ENCODE results near the gene COX6B2. TPM values are rescaled to one million over a fixed set of nuclear protein-coding genes. Genes with fewer than 3 reads are reported as not detected.
"Not testable (repeated sequence)": the region's sequence is repeated elsewhere in the genome, so short reads cannot be mapped to it uniquely, and the experiment has no call there.

Gene COX6B2, protein sequence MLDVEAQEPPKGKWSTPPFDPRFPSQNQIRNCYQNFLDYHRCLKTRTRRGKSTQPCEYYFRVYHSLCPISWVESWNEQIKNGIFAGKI
- 0.10 TPM in 1 of 2 replicates, not detected in the other for total RNA-seq (2014; rRNA removed; shearing (Covaris generic); ENCODE audit: low replicate concordance)

DNA sequence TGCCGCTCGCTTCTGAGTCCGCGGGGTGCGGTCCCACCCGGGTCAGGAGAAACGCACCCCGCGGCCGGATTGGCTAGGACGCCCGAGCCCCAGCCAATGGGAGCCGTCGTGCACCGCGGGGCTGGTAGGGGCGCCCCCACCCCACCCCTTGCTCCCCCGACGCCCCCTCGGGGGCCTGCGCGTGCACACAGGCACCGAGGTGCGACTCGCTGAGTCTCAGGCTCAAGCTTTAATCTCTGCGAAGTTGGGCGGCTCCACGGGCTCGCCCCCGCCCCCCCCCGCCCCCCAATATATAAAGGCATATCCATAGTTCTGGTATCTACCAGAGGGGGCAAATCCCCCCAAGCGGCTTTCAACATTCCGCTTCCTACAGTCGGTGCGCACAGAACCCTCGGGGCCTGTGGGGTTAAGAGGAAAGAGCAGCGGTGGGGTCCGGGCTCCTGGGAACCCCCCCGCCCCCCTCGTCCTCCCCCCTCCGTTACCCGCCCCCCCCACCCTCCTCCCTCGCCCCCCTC lies at the start of gene COX6B2:
TSS of gene COX6B2 (minus strand) at position 22 of the 515 bp plus-strand sequence. CDS start 198 bp downstream, outside the sequence.
- in situ Hi-C loops (cut with HindIII; ENCODE audit: low pct_unique_long_range_greater_than_20kb, low sequenced_read_pairs) = no loop called here
- no peak for DNase-seq (ENCODE audit: low read depth)

DNA sequence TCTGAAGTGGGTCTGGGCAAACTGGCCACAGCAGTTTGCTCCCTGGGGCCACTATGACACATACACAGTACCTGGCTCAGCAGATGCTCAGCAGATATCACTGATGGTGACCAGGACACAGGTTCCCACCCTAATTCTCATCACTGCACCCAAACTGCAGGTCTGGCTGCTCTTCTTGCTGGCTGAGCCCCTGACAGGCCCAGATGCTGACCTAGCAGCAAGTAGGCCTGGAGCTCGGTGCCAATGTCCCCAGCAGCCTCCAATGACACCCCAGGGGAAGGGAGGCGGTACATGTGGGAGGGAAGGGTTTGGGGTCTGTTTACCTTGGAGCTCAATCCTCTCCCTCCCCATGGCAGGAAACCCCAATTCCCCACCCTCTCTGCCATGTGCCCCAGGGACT lies 48.0 kb upstream of the COX6B2 start:
- no peak for DNase-seq (ENCODE audit: low read depth)
- in situ Hi-C loops (cut with HindIII; ENCODE audit: low pct_unique_long_range_greater_than_20kb, low sequenced_read_pairs) = no loop called here

DNA sequence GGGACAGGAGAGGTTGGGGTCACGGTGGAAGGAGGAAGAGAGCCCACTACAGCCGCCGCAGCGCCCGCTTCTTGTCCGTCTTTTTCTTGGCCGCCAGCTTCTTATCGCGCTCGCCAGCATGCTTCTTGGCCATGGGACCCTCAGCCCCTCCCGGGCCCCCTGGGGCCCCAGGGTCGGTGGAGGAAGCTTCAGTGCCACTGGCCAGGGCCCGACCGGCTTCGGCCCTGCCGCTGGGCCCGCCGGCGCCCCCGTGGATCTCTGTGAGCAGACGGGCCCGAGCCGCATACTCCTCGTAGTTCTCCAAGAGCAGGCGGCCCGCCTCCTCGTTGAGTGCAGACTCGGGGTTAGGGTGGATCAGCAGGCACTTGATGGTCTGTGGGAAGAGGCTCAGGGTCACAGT lies 46.9 kb upstream of the COX6B2 start:
- DNase-seq (ENCODE audit: low read depth); in situ Hi-C loops (cut with HindIII; ENCODE audit: low pct_unique_long_range_greater_than_20kb, low sequenced_read_pairs): not testable (repeated sequence)

DNA sequence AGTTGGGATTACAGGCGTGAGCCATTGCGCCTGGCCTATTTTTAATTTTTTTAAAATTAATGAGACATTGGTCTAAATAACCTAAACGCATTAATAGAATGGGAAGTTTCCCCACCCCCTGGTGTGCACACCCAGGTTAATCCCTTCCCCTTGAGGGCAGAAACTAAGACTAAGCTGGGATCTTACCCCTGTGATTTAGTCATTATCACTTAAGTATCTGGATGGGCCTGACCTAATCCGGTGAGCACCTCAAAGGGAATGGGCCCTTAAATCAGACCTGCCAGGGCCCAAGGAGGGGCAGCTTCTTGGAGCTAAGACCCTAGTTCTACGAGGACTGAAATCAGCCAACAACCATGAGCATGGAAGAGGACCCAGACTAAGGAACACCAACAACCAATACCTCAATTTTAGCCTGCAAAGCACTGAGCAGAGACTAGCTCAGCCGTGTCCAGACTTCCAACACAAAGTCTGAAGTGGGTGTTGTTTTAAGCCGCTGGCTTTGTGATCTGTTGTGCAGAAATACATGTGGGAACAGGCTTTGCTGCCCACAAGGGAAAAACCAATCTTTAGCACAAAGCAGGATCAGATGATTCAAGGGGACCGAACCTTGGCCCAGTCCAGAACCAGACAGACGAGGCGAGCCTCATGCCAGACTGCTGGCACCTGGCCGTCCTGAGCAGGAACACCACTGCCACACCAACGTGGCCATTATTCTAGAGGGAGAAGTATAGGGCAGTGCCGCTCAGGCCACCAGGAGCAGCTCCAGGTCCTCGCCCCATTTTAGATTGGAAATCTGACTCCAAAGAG lies 46.0 kb upstream of the COX6B2 start:
- in situ Hi-C loops (cut with HindIII; ENCODE audit: low pct_unique_long_range_greater_than_20kb, low sequenced_read_pairs) = no loop called here
- DNase-seq (ENCODE audit: low read depth) = no peak

DNA sequence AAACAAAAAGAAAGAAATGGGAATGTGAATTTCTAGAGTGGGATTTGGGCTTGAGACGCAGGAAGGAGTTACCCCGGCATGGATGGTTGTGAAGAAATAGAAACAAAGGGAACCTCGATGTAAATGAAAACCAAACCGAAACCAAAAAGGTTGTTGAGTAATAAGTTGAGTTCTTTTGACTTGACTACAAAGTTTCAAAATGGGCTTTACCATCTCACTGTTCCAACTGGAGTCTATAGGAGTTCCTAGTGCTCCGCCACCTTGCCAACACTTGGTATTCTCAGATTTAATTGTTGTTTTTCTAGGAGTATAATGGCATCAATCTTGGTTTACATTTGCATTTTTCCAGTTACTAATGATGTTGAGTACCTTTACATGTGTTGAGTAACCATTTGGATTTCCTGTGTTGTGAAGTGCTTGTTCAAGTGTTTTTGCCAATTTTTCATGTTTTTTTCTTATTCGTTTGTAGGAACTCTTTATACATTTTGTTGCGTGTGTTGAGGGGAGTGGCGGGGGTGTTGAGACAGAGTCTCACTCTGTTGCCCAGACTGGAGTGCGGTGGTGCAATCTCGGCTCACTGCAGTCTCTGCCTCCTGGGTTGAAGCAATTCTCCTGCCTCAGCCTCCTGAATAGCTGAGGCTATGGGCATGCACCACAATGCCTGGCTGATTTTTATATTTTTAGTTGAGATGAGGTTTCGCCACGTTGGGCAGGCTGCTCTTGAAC lies 43.8 kb upstream of the COX6B2 start:
- in situ Hi-C loops (cut with HindIII; ENCODE audit: low pct_unique_long_range_greater_than_20kb, low sequenced_read_pairs) = no loop called here
- no peak for DNase-seq (ENCODE audit: low read depth)

DNA sequence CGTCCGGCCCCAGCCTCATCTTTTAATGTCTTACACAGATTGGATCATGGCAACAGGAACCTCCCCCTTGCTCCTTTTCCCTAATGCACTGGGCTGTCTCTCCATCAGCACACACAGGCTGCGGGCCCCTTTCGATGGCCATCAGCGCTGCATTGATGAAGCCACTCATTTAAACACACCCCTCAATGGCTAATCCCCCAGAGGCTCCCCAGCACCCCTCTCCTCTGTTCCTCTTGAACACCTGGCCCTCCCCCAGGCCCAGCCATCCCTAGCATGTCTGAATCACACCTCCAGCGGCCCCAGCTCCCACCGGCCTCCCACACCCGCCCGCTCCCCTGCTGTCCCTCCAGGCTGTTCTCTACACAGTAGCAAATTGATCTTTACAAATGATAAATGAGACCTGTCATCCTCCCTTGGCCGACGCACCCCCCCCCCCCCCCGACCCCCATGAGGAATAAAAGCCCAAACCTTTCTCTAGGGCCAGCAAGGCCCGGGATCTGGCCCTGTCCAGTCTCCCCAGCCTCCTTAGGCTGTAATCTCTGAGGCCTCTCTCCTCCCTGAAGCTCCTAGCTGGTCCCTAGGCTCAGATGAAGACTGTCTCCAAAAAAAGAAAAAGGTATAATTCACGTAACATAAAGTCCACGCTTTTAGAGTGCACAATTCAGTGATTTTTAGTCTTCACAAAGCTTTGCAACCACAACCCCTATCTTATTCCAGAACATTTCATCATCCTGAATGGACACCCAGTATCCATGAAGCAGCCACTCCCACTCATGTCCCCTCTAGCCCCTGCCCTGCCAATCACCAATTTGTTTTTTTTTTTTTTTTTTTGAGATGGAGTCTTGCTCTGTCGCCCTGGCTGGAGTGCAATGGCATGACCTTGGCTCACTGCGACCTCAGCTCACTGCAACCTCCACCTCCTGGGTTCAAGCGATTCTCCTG lies 38.6 kb upstream of the COX6B2 start:
- DNase-seq (ENCODE audit: low read depth) = no peak
- in situ Hi-C loops (cut with HindIII; ENCODE audit: low pct_unique_long_range_greater_than_20kb, low sequenced_read_pairs) = no loop called here

DNA sequence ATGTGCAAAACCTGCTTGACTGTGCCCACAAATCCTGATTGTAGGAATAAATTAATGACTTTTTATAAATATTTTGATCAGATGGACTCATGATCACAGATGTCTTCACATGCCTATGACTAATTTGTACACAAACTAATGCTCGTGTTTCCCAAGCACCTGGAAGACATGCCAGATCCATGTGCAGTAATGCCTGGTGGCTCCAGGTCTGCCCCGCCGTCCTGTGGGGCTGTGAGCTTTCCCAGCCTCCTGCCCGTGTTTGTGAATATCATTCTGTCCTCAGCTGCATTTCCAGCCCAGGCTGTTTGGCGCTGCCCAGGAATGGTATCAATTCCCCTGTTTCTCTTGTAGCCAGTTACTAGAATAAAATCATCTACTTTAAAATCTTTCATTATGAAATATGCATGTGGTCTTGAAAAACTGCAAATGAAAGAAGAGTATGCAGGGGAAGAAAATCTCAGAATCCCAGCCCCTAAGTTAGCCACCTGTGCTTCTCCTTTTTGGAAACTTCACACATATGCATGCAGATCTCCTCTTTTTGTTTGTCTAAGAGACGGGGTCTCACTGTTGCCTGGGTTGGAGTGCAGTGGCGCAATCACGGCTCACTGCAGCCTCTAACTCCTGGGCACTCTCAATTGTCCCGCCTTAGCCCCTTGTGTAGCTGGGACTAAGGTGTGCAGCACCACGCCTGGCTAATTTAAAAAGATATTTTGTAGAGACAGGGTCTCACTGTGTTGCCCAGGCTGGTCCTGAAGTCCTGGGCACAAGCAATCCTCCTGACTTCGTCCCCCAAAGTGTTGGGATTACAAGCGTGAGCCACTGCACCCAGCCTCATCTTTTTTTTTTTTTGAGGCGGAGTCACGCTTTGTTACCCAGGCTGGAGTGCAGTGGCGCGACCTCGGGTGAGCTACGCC lies 37.4 kb upstream of the COX6B2 start:
- in situ Hi-C loops (cut with HindIII; ENCODE audit: low pct_unique_long_range_greater_than_20kb, low sequenced_read_pairs) = no loop called here
- no peak for DNase-seq (ENCODE audit: low read depth)

DNA sequence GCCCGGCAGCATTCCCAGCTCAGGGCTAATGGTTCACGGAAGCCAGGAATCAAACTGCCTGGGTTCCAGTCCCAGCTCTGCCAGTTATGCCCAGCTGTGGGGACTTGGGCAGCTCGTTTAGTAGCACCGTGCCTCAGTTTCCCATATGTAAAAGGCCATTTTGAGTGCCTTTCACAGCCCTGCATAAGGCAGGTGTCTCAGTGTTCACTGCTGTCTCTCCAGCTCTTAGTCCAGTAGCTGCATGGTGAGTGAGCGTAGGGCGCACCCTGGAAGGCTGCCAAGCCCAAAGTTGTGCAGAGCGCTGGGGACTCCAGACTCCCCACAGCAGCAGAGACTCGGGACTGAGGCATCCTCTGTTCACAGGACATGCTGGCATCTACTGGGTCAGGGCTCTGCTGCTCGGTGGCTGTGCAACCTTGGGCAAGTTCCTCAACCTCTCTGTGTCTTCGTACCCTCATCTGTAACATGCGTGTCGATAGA lies 36.7 kb upstream of the COX6B2 start:
- in situ Hi-C loops (cut with HindIII; ENCODE audit: low pct_unique_long_range_greater_than_20kb, low sequenced_read_pairs) = no loop called here

DNA sequence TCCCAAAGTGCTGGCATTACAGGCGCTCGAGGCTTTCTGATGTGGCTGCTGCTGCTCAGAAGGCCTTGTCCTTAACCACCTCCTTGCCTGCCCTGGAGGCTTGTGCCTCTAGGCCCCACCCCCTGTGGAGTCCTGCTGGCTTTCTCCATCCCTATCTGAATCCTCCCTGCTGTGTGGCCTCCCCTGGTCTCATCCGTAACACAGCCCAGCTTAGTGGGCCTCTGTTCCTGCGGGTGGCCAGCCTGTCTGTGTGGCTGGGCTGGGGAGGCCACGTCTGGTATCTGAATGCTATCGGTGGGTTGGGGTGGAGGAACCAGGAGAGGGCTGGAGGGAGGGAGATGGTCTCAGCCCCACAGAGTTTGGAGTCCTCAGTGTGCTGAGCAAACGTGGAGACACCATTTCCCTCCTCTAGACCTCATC lies 36.0 kb upstream of the COX6B2 start:
- no peak for DNase-seq (ENCODE audit: low read depth)
- in situ Hi-C loops (cut with HindIII; ENCODE audit: low pct_unique_long_range_greater_than_20kb, low sequenced_read_pairs) = no loop called here

More for the DNA sequence above, 36.7 kb upstream of the COX6B2 start:
- no peak for DNase-seq (ENCODE audit: low read depth)

DNA sequence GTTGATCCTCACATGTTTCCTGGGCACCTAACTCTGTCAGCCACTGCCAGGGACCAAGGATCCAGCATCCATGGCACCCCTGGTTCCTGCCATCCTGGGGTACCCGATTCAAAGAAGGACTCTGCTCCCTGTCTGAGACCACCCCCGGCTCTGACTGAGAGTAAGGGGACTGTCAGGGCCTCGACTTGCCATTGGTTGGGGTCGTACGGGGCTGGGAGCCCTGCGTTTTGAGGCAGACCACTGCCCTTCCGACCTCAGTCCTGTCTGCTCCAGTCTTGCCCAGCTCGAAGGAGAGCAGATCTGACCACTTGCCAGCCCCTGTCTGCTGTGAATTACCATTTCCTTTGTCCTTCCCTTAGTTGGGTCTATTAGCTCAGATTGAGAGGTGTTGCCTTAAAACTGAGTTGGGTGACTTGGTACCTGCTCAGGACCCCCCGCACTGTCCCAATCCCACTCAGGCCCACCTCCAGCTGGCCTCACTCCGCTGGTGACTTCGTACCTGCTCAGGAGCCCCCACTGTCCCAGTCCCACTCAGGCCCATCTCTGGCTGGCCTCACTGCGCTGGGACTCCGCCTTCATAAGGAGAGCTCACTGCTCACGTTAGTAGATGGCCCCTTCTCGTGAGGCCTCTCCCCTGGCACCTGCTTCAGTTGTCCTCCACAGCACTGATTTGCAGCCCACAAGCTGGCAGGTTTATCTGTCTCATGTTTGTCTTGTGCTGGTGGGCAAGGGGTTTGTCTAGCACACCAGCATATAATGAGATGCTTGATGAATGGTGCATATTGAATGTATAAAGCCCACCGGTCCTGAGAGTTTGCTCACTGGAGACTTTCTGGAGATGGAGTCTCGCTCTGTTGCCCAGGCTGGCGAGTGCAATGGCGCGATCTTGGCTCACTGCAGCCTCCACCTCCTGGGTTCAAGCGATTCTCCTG lies 35.1 kb upstream of the COX6B2 start:
- no peak for DNase-seq (ENCODE audit: low read depth)
- in situ Hi-C loops (cut with HindIII; ENCODE audit: low pct_unique_long_range_greater_than_20kb, low sequenced_read_pairs) = no loop called here

DNA sequence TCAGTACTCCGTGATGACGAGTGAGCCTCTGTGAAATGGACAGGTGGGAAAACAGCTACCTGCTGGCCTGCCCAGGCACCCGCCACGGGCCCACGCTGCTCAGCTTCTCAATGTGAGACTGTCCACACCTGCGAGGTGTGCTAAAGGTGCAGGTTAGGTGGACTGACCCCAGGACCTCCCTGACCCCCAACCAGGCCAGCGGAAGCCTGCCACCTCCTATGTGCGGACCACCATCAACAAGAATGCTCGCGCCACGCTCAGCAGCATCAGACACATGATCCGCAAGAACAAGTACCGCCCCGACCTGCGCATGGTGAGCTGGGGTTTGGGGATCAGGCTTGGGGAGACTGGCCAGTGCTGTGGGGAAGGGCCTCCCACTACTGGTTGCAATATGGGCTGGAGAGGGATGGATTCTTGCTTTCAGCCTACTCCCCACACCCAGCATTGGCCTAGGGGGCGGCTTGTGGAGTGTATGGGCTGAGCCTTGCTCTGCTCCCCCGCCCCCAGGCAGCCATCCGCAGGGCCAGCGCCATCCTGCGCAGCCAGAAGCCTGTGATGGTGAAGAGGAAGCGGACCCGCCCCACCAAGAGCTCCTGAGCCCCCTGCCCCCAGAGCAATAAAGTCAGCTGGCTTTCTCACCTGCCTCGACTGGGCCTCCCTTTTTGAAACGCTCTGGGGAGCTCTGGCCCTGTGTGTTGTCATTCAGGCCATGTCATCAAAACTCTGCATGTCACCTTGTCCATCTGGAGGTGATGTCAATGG lies 33.4 kb upstream of the COX6B2 start:
- in situ Hi-C loops (cut with HindIII; ENCODE audit: low pct_unique_long_range_greater_than_20kb, low sequenced_read_pairs) = no loop called here
- no peak for DNase-seq (ENCODE audit: low read depth)

DNA sequence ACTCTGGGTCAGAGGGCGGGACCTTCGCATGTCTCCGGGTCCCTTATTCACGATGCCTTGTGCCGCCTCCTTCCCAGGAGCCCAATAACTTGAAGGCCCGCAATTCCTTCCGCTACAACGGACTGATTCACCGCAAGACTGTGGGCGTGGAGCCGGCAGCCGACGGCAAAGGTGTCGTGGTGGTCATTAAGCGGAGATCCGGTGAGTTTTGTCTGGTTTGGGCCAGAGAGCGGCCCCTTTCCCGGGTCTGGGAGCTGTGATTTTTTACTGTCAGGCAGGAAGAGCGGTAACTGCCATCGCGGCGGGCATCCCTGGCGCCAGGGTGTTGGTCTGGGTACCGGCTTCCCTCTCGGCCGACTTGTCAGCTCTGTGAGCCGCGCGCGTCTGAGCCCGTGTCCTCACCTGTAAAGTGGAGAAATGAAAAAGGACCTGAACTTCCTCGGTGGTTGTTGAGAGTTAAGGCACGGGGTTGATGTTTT lies 32.0 kb upstream of the COX6B2 start:
- in situ Hi-C loops (cut with HindIII; ENCODE audit: low pct_unique_long_range_greater_than_20kb, low sequenced_read_pairs) = no loop called here
- DNase-seq (ENCODE audit: low read depth) = no peak

DNA sequence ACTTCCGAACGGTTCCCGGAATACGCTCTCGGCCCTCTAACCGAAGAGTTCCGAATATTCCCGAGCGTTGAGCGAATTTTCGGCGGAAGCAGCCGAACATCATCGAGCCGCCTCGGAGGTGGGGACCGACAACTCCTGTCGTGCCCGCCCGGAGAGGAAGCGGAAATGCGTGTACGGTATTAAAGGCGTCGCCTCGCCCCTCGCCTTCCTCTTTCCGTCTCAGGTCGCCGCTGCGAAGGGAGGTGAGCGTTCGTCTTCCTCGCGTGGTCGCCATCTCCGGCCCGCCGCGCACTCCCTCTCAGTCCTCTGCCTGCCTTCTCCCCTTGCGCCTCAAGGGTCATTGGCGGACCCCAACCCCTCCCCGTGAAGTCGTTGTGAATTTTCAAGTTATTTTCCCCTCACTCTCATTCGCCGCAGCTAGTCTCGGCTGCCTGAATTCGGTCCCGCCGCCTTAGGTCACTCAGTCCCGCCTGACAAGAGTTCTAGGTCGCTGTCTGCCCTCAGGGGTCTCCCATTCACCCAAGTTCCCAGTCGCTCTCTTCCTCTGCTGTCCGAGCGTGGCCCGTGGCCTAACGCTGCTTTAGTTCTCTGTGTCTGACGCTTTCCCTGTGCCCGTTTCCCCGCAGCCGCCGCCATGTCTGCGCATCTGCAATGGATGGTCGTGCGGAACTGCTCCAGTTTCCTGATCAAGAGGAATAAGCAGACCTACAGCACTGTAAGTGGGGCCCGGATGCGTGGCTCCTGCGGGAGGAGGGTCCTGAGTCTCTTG lies 31.4 kb upstream of the COX6B2 start, which contains the start of gene RPL28:
TSS of gene RPL28 (plus strand) at position 209 of the 769 bp plus-strand sequence. CDS start at position 635, 426 bp downstream.
- DNase-seq (ENCODE audit: low read depth) = peak; percentile 99
- in situ Hi-C loops (cut with HindIII; ENCODE audit: low pct_unique_long_range_greater_than_20kb, low sequenced_read_pairs) = no loop called here

DNA sequence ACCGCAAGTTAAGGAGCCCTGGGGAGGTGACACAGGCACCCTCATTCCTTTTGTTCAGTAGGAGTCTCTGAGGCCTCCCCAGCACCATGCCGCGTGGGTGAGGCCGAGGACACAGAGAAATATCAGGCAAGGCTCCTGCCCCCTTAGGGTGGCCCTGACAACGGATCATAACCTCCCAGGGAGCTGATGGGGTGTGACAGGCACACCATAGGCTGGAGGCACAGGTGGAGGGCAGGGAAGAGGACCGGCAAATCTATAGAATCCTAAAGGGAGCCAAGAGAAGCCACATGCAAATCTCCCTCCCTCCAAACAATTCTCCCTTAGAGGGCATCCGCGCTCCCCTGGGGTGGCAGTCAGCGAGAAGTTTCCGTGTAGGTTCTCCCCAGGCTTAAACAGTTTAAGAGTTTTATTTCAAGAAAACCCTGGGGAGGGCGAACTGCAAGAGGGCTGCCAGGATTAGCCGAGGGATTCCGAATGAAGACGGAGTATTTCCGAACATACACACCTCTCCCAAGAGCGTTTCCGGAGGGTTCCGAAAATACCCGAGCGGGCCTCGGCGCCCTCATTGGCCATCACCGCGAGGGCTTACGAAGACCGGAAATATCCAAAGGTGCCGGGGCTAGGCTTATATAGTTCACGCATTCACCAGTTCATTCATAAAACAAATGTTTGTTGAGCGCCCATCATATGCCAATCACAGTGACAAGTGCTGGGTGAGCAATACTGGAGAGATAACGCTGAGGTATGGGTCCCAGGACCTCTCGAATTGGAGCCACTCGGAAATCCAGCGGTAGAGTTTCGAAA lies 30.6 kb upstream of the COX6B2 start:
- peak; percentile 98 for DNase-seq (ENCODE audit: low read depth)

More for the DNA sequence above, 30.6 kb upstream of the COX6B2 start:
- in situ Hi-C loops (cut with HindIII; ENCODE audit: low pct_unique_long_range_greater_than_20kb, low sequenced_read_pairs) = no loop called here
